Neutrophil (primary cell): Measurements from ENCODE around the gene MCC.

Experiments used
- H3K27ac ChIP-seq: fragments of 200-600 bp; sonication (generic); 2 replicates; pipeline ENCODE4 v1.5.1; 2016; ENCODE audit warnings: mild to moderate bottlenecking, moderate library complexity
- H3K27me3 ChIP-seq: fragments of 200-600 bp; sonication (generic); 2 replicates; pipeline ENCODE4 v1.6.0; 2016; ENCODE audit warnings: mild to moderate bottlenecking
- H3K36me3 ChIP-seq: fragments of 200-600 bp; sonication (generic); 2 replicates; pipeline ENCODE4 v1.5.1; 2017
- H3K4me1 ChIP-seq, 2 experiments: fragments of 200-600 bp in 1 of 2; sonication (generic) in 1 of 2; 1 replicate in 1 of 2; 2 replicates in 1 of 2; pipeline versions ENCODE4 v1.5.1 to v1.6.1; 2013 to 2016; ENCODE audit warnings: low read depth in 1 of 2, low read length in 1 of 2, mild to moderate bottlenecking in 1 of 2, moderate library complexity in 1 of 2; ENCODE audit not compliant: control insufficient read depth in 1 of 2, insufficient read depth in 1 of 2
- H3K4me3 ChIP-seq, 2 experiments: fragments of 200-600 bp in 1 of 2; sonication (generic) in 1 of 2; 1 replicate in 1 of 2; 2 replicates in 1 of 2; pipeline ENCODE4 v1.5.1; 2013 to 2016; ENCODE audit warnings: low read depth in 1 of 2, low read length in 1 of 2, mild to moderate bottlenecking in 1 of 2, moderate library complexity in 1 of 2
- H3K9me3 ChIP-seq: fragments of 200-600 bp; sonication (generic); 2 replicates; pipeline ENCODE4 v1.5.1; 2016
- CTCF ChIP-seq: fragments of 200-600 bp; sonication (generic); IDR thresholded peaks from 2 replicates; pipeline ENCODE4 v1.5.1; 2016; ENCODE audit warnings: antibody characterized with exemption

Gene MCC

GRCh38 chr5:113331209-113331551, 157.1 kb downstream of the MCC start:
- Histone ChIP-seq H3K27ac (no peak overlapping the region), H3K36me3 (no peaks in the 10 kb centered on the region), H3K9me3 (no peaks in the 10 kb centered on the region), H3K27me3 (peaks cover 32% of the 10 kb centered on the region), H3K4me1 (peaks cover 0 to 3% of the 10 kb centered on the region in 2 experiments), H3K4me3 (no peak overlapping the region)
- TF ChIP-seq CTCF, result no peak

GRCh38 chr5:113330533-113331208, 157.6 kb downstream of the MCC start:
- Histone ChIP-seq H3K4me1 (peaks cover 0 to 3% of the 10 kb centered on the region in 2 experiments), H3K9me3 (no peaks in the 10 kb centered on the region), H3K27me3 (peaks cover 27% of the 10 kb centered on the region), H3K36me3 (no peaks in the 10 kb centered on the region), H3K4me3 (no peak overlapping the region), H3K27ac (no peak overlapping the region)
- TF ChIP-seq CTCF, result no peak

- no peak overlapping the region for H3K4me3 ChIP-seq
- peaks cover 21% of the 10 kb centered on the region for H3K27me3 ChIP-seq
- H3K36me3 ChIP-seq, result no peaks in the 10 kb centered on the region
- no peak for TF ChIP-seq CTCF
- no peaks in the 10 kb centered on the region for H3K9me3 ChIP-seq
- no peak overlapping the region for H3K27ac ChIP-seq
- H3K4me1 ChIP-seq, result peaks cover 0 to 3% of the 10 kb centered on the region in 2 experiments
These were observed 158.3 kb downstream of the MCC start for GRCh38 chr5:113329981-113330380.

GRCh38 chr5:113325054-113325453, 163.2 kb downstream of the MCC start:
- Histone ChIP-seq H3K9me3 (no peaks in the 10 kb centered on the region), H3K36me3 (no peaks in the 10 kb centered on the region), H3K4me3 (no peak overlapping the region), H3K4me1 (no peaks in the 10 kb centered on the region), H3K27ac (no peak overlapping the region), H3K27me3 (peaks cover 5% of the 10 kb centered on the region)
- no peak for TF ChIP-seq CTCF

GRCh38 chr5:113321276-113321675, 167.0 kb downstream of the MCC start:
- Histone ChIP-seq H3K27ac (no peak overlapping the region), H3K36me3 (no peaks in the 10 kb centered on the region), H3K9me3 (no peaks in the 10 kb centered on the region), H3K4me3 (no peak overlapping the region), H3K27me3 (peaks cover 5% of the 10 kb centered on the region), H3K4me1 (no peaks in the 10 kb centered on the region)
- no peak for TF ChIP-seq CTCF
